B cell (primary cell): Measurements from ENCODE around the gene LRRC49.

Experiments
- CTCF ChIP-seq: fragments of 200-600 bp; IDR thresholded peaks from one replicate; pipeline ENCODE4 v1.8.0; 2022; ENCODE audit warnings: antibody characterized with exemption, mild to moderate bottlenecking
- EZH2 ChIP-seq: IDR thresholded peaks from 2 replicates; pipeline ENCODE4 v1.6.1; 2012; ENCODE audit warnings: borderline replicate concordance, low read depth, mild to moderate bottlenecking, moderate library complexity, low read length; ENCODE audit not compliant: insufficient read depth, poor library complexity, severe bottlenecking

- TF ChIP-seq CTCF (no peak), EZH2 (no peak)
Observed at GRCh38 chr15:70873232-70874054, 19.2 kb upstream of the LRRC49 start.
